ENCODE measurements around the gene HSD3B7.
"Not testable (repeated sequence)": the region's sequence is repeated elsewhere in the genome, so short reads cannot be mapped to it uniquely, and the experiment has no call there.

Gene HSD3B7

GRCh38 chr16:31000671-31001382 is 15.8 kb downstream of the HSD3B7 start:
- no peak for DNase-seq (ENCODE audit: low read depth)

- DNase-seq (ENCODE audit: low read depth) = no peak
These were observed 16.7 kb downstream of the HSD3B7 start for GRCh38 chr16:31001507-31002249.

GRCh38 chr16:31002250-31002700 is 17.3 kb downstream of the HSD3B7 start:
- no peak for DNase-seq (ENCODE audit: low read depth)

GRCh38 chr16:31002862-31003341 is 17.9 kb downstream of the HSD3B7 start:
- DNase-seq (ENCODE audit: low read depth) = no peak

- no peak for DNase-seq (ENCODE audit: low read depth)
These were observed 18.7 kb downstream of the HSD3B7 start for GRCh38 chr16:31003744-31004143.

GRCh38 chr16:31004658-31005057 is 19.7 kb downstream of the HSD3B7 start:
- DNase-seq (ENCODE audit: low read depth) = no peak

- DNase-seq (ENCODE audit: low read depth) = no peak
These were observed 20.5 kb downstream of the HSD3B7 start for GRCh38 chr16:31005350-31006085.

GRCh38 chr16:31006086-31006385 is 21.0 kb downstream of the HSD3B7 start:
- DNase-seq (ENCODE audit: low read depth) = no peak

GRCh38 chr16:31006589-31006988 is 21.6 kb downstream of the HSD3B7 start:
- no peak for DNase-seq (ENCODE audit: low read depth)

- no peak for DNase-seq (ENCODE audit: low read depth)
These were observed 22.7 kb downstream of the HSD3B7 start for GRCh38 chr16:31007684-31008083.

- no peak for DNase-seq (ENCODE audit: low read depth)
These were observed 23.1 kb downstream of the HSD3B7 start for GRCh38 chr16:31008149-31008548.

- no peak for DNase-seq (ENCODE audit: low read depth)
These were observed 23.5 kb downstream of the HSD3B7 start for GRCh38 chr16:31008551-31008950.

GRCh38 chr16:31009120-31009519 is 24.1 kb downstream of the HSD3B7 start:
- no peak for DNase-seq (ENCODE audit: low read depth)

- DNase-seq (ENCODE audit: low read depth) = no peak
These were observed 25.0 kb downstream of the HSD3B7 start for GRCh38 chr16:31009894-31010584.

GRCh38 chr16:31010585-31011325 is 25.7 kb downstream of the HSD3B7 start, which contains the start of gene STX1B:
Gene STX1B (minus strand): TSS chr16:31010638. CDS start chr16:31010396, 242 bp downstream.
- peak; percentile 47 for DNase-seq (ENCODE audit: low read depth)

GRCh38 chr16:31011815-31012214 is 26.8 kb downstream of the HSD3B7 start:
- not testable (repeated sequence) for DNase-seq (ENCODE audit: low read depth)

GRCh38 chr16:31013292-31013691 is 28.3 kb downstream of the HSD3B7 start:
- DNase-seq (ENCODE audit: low read depth) = not testable (repeated sequence)

- no peak for DNase-seq (ENCODE audit: low read depth)
These were observed 31.0 kb downstream of the HSD3B7 start for GRCh38 chr16:31016018-31016417.

GRCh38 chr16:31017756-31018155 is 32.7 kb downstream of the HSD3B7 start:
- not testable (repeated sequence) for DNase-seq (ENCODE audit: low read depth)

GRCh38 chr16:31020536-31020935 is 35.5 kb downstream of the HSD3B7 start:
- no peak for DNase-seq (ENCODE audit: low read depth)

- DNase-seq (ENCODE audit: low read depth) = no peak
These were observed 37.7 kb downstream of the HSD3B7 start for GRCh38 chr16:31022544-31023251.
